ENCODE data around the gene BRPF1. TPM values are rescaled to one million over a fixed set of nuclear protein-coding genes. Genes with fewer than 3 reads are reported as not detected.
A peak's percentile ranks its signal among the peaks of the same experiment; 100 is the strongest.

BRPF1 gene
- total and polyA plus RNA-seq, 2 donors: 11.9 to 19.1 TPM

GRCh38 chr3:9785602-9786001 is 54.1 kb downstream of the BRPF1 start:
- no peak for DNase-seq (ENCODE audit: low read depth in 6 of 9, low spot score in 9 of 9)
- Histone ChIP-seq H3K4me1 (ENCODE audit: control insufficient read depth in 2 of 2, insufficient read depth in 2 of 2, low read length in 2 of 2) (peaks cover 7 to 21% of the 10 kb centered on the region in 2 donors), H3K27me3 (ENCODE audit: control insufficient read depth in 2 of 2, insufficient read depth in 1 of 2, low read length in 1 of 2) (no peaks in the 10 kb centered on the region), H3K4me3 (ENCODE audit: low read length in 2 of 2) (no peak overlapping the region), H3K36me3 (ENCODE audit: control insufficient read depth in 2 of 2, insufficient read depth in 2 of 2, low read length in 1 of 2) (peaks cover 68 to 71% of the 10 kb centered on the region in 2 donors), H3K27ac (ENCODE audit: low read depth in 1 of 2, low read length in 1 of 2) (no peak overlapping the region), H3K9me3 (ENCODE audit: control insufficient read depth in 2 of 2, insufficient read depth in 1 of 2, low read length in 1 of 2) (no peaks in the 10 kb centered on the region)
- 98% methylated on average over 7 of the region's 7 CpGs for WGBS

- no peak for DNase-seq (ENCODE audit: low read depth in 6 of 9, low spot score in 9 of 9)
- peaks cover 0 to 1% of the 10 kb centered on the region in 2 donors for H3K9me3 ChIP-seq (ENCODE audit: control insufficient read depth in 2 of 2, insufficient read depth in 1 of 2, low read length in 1 of 2)
- peaks cover 3 to 18% of the 10 kb centered on the region in 2 donors for H3K4me1 ChIP-seq (ENCODE audit: control insufficient read depth in 2 of 2, insufficient read depth in 2 of 2, low read length in 2 of 2)
- no peak overlapping the region for H3K27ac ChIP-seq (ENCODE audit: low read depth in 1 of 2, low read length in 1 of 2)
- no peaks in the 10 kb centered on the region for H3K27me3 ChIP-seq (ENCODE audit: control insufficient read depth in 2 of 2, insufficient read depth in 1 of 2, low read length in 1 of 2)
- peaks cover 66 to 70% of the 10 kb centered on the region in 2 donors for H3K36me3 ChIP-seq (ENCODE audit: control insufficient read depth in 2 of 2, insufficient read depth in 2 of 2, low read length in 1 of 2)
- no peak overlapping the region for H3K4me3 ChIP-seq (ENCODE audit: low read length in 2 of 2)
- 98% methylated on average over 7 of the region's 7 CpGs for WGBS
These were observed 54.7 kb downstream of the BRPF1 start for GRCh38 chr3:9786209-9786739.

- DNase-seq (ENCODE audit: low read depth in 6 of 9, low spot score in 9 of 9): no peak
- peaks cover 60 to 63% of the 10 kb centered on the region in 2 donors for H3K36me3 ChIP-seq (ENCODE audit: control insufficient read depth in 2 of 2, insufficient read depth in 2 of 2, low read length in 1 of 2)
- peaks cover 0 to 1% of the 10 kb centered on the region in 2 donors for H3K9me3 ChIP-seq (ENCODE audit: control insufficient read depth in 2 of 2, insufficient read depth in 1 of 2, low read length in 1 of 2)
- H3K27ac ChIP-seq (ENCODE audit: low read depth in 1 of 2, low read length in 1 of 2): no peak overlapping the region
- H3K4me3 ChIP-seq (ENCODE audit: low read length in 2 of 2): no peak overlapping the region
- H3K27me3 ChIP-seq (ENCODE audit: control insufficient read depth in 2 of 2, insufficient read depth in 1 of 2, low read length in 1 of 2): no peaks in the 10 kb centered on the region
- WGBS: 94% methylated on average over 13 of the region's 13 CpGs
- H3K4me1 ChIP-seq (ENCODE audit: control insufficient read depth in 2 of 2, insufficient read depth in 2 of 2, low read length in 2 of 2): peaks cover 9 to 19% of the 10 kb centered on the region in 2 donors
These were observed 55.5 kb downstream of the BRPF1 start for GRCh38 chr3:9786825-9787669.

GRCh38 chr3:9787714-9788113 is 56.2 kb downstream of the BRPF1 start:
- Histone ChIP-seq H3K27ac (ENCODE audit: low read depth in 1 of 2, low read length in 1 of 2) (peak overlapping the region; percentile 8 to 52), H3K4me3 (ENCODE audit: low read length in 2 of 2) (no peak overlapping the region), H3K27me3 (ENCODE audit: control insufficient read depth in 2 of 2, insufficient read depth in 1 of 2, low read length in 1 of 2) (no peaks in the 10 kb centered on the region), H3K36me3 (ENCODE audit: control insufficient read depth in 2 of 2, insufficient read depth in 2 of 2, low read length in 1 of 2) (peaks cover 54 to 57% of the 10 kb centered on the region in 2 donors), H3K4me1 (ENCODE audit: control insufficient read depth in 2 of 2, insufficient read depth in 2 of 2, low read length in 2 of 2) (peaks cover 9 to 17% of the 10 kb centered on the region in 2 donors), H3K9me3 (ENCODE audit: control insufficient read depth in 2 of 2, insufficient read depth in 1 of 2, low read length in 1 of 2) (peaks cover 0 to 1% of the 10 kb centered on the region in 2 donors)
- WGBS: 92% methylated on average over 6 of the region's 6 CpGs
- DNase-seq (ENCODE audit: low read depth in 6 of 9, low spot score in 9 of 9): peak in 1 of 9 donors; percentile 48

GRCh38 chr3:9791127-9791526 is 59.6 kb downstream of the BRPF1 start:
- Histone ChIP-seq H3K27me3 (ENCODE audit: control insufficient read depth in 2 of 2, insufficient read depth in 1 of 2, low read length in 1 of 2) (no peaks in the 10 kb centered on the region), H3K36me3 (ENCODE audit: control insufficient read depth in 2 of 2, insufficient read depth in 2 of 2, low read length in 1 of 2) (peaks cover 33 to 36% of the 10 kb centered on the region in 2 donors), H3K9me3 (ENCODE audit: control insufficient read depth in 2 of 2, insufficient read depth in 1 of 2, low read length in 1 of 2) (peaks cover 0 to 1% of the 10 kb centered on the region in 2 donors), H3K4me1 (ENCODE audit: control insufficient read depth in 2 of 2, insufficient read depth in 2 of 2, low read length in 2 of 2) (peaks cover 15 to 27% of the 10 kb centered on the region in 2 donors), H3K27ac (ENCODE audit: low read depth in 1 of 2, low read length in 1 of 2) (peak overlapping the region in 1 of 2 donors; percentile 25), H3K4me3 (ENCODE audit: low read length in 2 of 2) (no peak overlapping the region)
- DNase-seq (ENCODE audit: low read depth in 6 of 9, low spot score in 9 of 9): no peak
- WGBS: 99% methylated on average over 11 of the region's 11 CpGs

- no peaks in the 10 kb centered on the region for H3K27me3 ChIP-seq (ENCODE audit: control insufficient read depth in 2 of 2, insufficient read depth in 1 of 2, low read length in 1 of 2)
- H3K9me3 ChIP-seq (ENCODE audit: control insufficient read depth in 2 of 2, insufficient read depth in 1 of 2, low read length in 1 of 2): peaks cover 0 to 1% of the 10 kb centered on the region in 2 donors
- WGBS: 16% methylated on average over 14 of the region's 14 CpGs
- no peak for DNase-seq (ENCODE audit: low read depth in 6 of 9, low spot score in 9 of 9)
- peak overlapping the region; percentile 89 to 99 for H3K27ac ChIP-seq (ENCODE audit: low read depth in 1 of 2, low read length in 1 of 2)
- peak overlapping the region; percentile 82 to 91 for H3K4me3 ChIP-seq (ENCODE audit: low read length in 2 of 2)
- peaks cover 15 to 30% of the 10 kb centered on the region in 2 donors for H3K4me1 ChIP-seq (ENCODE audit: control insufficient read depth in 2 of 2, insufficient read depth in 2 of 2, low read length in 2 of 2)
- peaks cover 30 to 31% of the 10 kb centered on the region in 2 donors for H3K36me3 ChIP-seq (ENCODE audit: control insufficient read depth in 2 of 2, insufficient read depth in 2 of 2, low read length in 1 of 2)
These were observed 60.4 kb downstream of the BRPF1 start for GRCh38 chr3:9791790-9792404.

- under 1% methylated on average over 65 of the region's 65 CpGs for WGBS
- H3K4me3 ChIP-seq (ENCODE audit: low read length in 2 of 2): peak within 1 kb of the TSS; percentile 82 to 91
- peak within 1 kb of the TSS; percentile 89 to 99 for H3K27ac ChIP-seq (ENCODE audit: low read depth in 1 of 2, low read length in 1 of 2)
- H3K27me3 ChIP-seq (ENCODE audit: control insufficient read depth in 2 of 2, insufficient read depth in 1 of 2, low read length in 1 of 2): no peaks in the 10 kb centered on the region
- peaks cover 0 to 1% of the 10 kb centered on the region in 2 donors for H3K9me3 ChIP-seq (ENCODE audit: control insufficient read depth in 2 of 2, insufficient read depth in 1 of 2, low read length in 1 of 2)
- peak; percentile 88 to 98 (median 95) for DNase-seq (ENCODE audit: low read depth in 6 of 9, low spot score in 9 of 9)
- H3K4me1 ChIP-seq (ENCODE audit: control insufficient read depth in 2 of 2, insufficient read depth in 2 of 2, low read length in 2 of 2): peaks cover 15 to 29% of the 10 kb centered on the region in 2 donors
- H3K36me3 ChIP-seq (ENCODE audit: control insufficient read depth in 2 of 2, insufficient read depth in 2 of 2, low read length in 1 of 2): peaks cover 32 to 34% of the 10 kb centered on the region in 2 donors
These were observed 61.0 kb downstream of the BRPF1 start, which contains the start of the genes ARPC4 and TADA3 for GRCh38 chr3:9792405-9793160. TSS of gene ARPC4 (plus strand) at chr3:9793082. CDS start at chr3:9793122, 40 bp downstream. TSS of gene TADA3 (minus strand) at chr3:9792473. CDS start at chr3:9791466, 1,007 bp downstream.

- H3K27me3 ChIP-seq (ENCODE audit: control insufficient read depth in 2 of 2, insufficient read depth in 1 of 2, low read length in 1 of 2): no peaks in the 10 kb centered on the region
- peak overlapping the region; percentile 89 to 99 for H3K27ac ChIP-seq (ENCODE audit: low read depth in 1 of 2, low read length in 1 of 2)
- peaks cover 32 to 37% of the 10 kb centered on the region in 2 donors for H3K36me3 ChIP-seq (ENCODE audit: control insufficient read depth in 2 of 2, insufficient read depth in 2 of 2, low read length in 1 of 2)
- peak overlapping the region; percentile 82 to 91 for H3K4me3 ChIP-seq (ENCODE audit: low read length in 2 of 2)
- WGBS: 2% methylated on average over 23 of the region's 23 CpGs
- peaks cover 15 to 24% of the 10 kb centered on the region in 2 donors for H3K4me1 ChIP-seq (ENCODE audit: control insufficient read depth in 2 of 2, insufficient read depth in 2 of 2, low read length in 2 of 2)
- DNase-seq (ENCODE audit: low read depth in 6 of 9, low spot score in 9 of 9): peak in 1 of 9 donors; percentile 53
- H3K9me3 ChIP-seq (ENCODE audit: control insufficient read depth in 2 of 2, insufficient read depth in 1 of 2, low read length in 1 of 2): peaks cover 0 to 1% of the 10 kb centered on the region in 2 donors
These were observed 61.7 kb downstream of the BRPF1 start for GRCh38 chr3:9793161-9793781.

Measured in thymus (tissue), 11 donors.